IMR-90 (cell line): Measurements from ENCODE around the gene RALGAPA2. TPM values are rescaled to one million over a fixed set of nuclear protein-coding genes. Genes with fewer than 3 reads are reported as not detected.
A peak's percentile ranks its signal among the peaks of the same experiment; 100 is the strongest.

Source experiments
- ATAC-seq: fragments of 200-7000 bp; cut with Tn5 transposase; 2 replicates; pipeline ENCODE4 v1.9.1; 2020; ENCODE audit warnings: low read depth, mild to moderate bottlenecking, moderate library complexity
- BruUV-seq: library from RNA; stranded (reverse); fragments of 400-500 nt; replicated peaks from 2 replicates; lab custom pipeline; 2021; lab: Mats Ljungman, UMichigan
- CTCF ChIA-PET: fragments of 300-600 bp; formaldehyde crosslinking; extraction: SDS; loops from one replicate; lab custom pipeline; 2021; ENCODE audit warnings: antibody characterized with exemption; lab: Yijun Ruan, JAX
- POLR2A ChIA-PET: fragments of 300-600 bp; sonication (Branson Sonifier 250); formaldehyde crosslinking; loops from one replicate; lab custom pipeline; 2022; ENCODE audit warnings: antibody characterized with exemption; ENCODE audit not compliant: unreplicated experiment; lab: Charles Lee
- DNase-seq: peaks from one replicate; pipeline ENCODE4 v3.0.0; 2013
- H2AFZ ChIP-seq: replicated peaks from 2 replicates; pipeline ENCODE3; 2013; ENCODE audit warnings: low read length, mild to moderate bottlenecking; ENCODE audit not compliant: poor library complexity
- H2AK5ac ChIP-seq: 2 replicates; pipeline ENCODE4 v1.6.1; 2013; ENCODE audit warnings: low read depth, low read length, inconsistent platforms
- H2AK9ac ChIP-seq: replicated peaks from 2 replicates; pipeline ENCODE3; 2013; ENCODE audit warnings: mild to moderate bottlenecking, low read depth, low read length, moderate library complexity; ENCODE audit not compliant: poor library complexity
- H2BK120ac ChIP-seq: 2 replicates; pipeline ENCODE4 v1.6.1; 2013; ENCODE audit warnings: low read depth, low read length, inconsistent platforms
- H2BK15ac ChIP-seq: 3 replicates; pipeline ENCODE4 v1.6.1; 2013; ENCODE audit warnings: low read depth, low read length, inconsistent platforms
- H2BK20ac ChIP-seq: 2 replicates; pipeline ENCODE4 v1.6.1; 2013; ENCODE audit warnings: low read depth, mild to moderate bottlenecking, inconsistent platforms, low read length, moderate library complexity
- H2BK5ac ChIP-seq: 2 replicates; pipeline ENCODE4 v1.6.1; 2013; ENCODE audit warnings: mild to moderate bottlenecking, low read depth, low read length, inconsistent platforms; ENCODE audit not compliant: poor library complexity, severe bottlenecking
- H3K14ac ChIP-seq: replicated peaks from 2 replicates; pipeline ENCODE4 v1.6.1; 2013; ENCODE audit warnings: low read depth, low read length, inconsistent platforms
- H3K18ac ChIP-seq: 2 replicates; pipeline ENCODE4 v1.6.1; 2013; ENCODE audit warnings: low read depth, low read length, control low read depth
- H3K23ac ChIP-seq: 2 replicates; pipeline ENCODE4 v1.6.1; 2013; ENCODE audit warnings: low read depth, low read length, inconsistent platforms
- H3K27ac ChIP-seq: 2 replicates; pipeline ENCODE4 v1.5.1; 2013; ENCODE audit warnings: mild to moderate bottlenecking, control low read depth, low read length; ENCODE audit not compliant: insufficient read depth
- H3K27me3 ChIP-seq: 2 replicates; pipeline ENCODE4 v1.6.1; 2013; ENCODE audit warnings: low read length; ENCODE audit not compliant: control insufficient read depth, insufficient read depth
- H3K36me3 ChIP-seq: 2 replicates; pipeline ENCODE4 v1.6.1; 2013; ENCODE audit warnings: low read length, mixed read lengths; ENCODE audit not compliant: control insufficient read depth, insufficient read depth
- H3K4ac ChIP-seq: 2 replicates; pipeline ENCODE4 v1.6.1; 2013; ENCODE audit warnings: low read depth, low read length, inconsistent platforms
- H3K4me1 ChIP-seq: 2 replicates; pipeline ENCODE4 v1.6.1; 2013; ENCODE audit warnings: low read length, mixed read lengths; ENCODE audit not compliant: control insufficient read depth, insufficient read depth
- H3K4me2 ChIP-seq: 2 replicates; pipeline ENCODE4 v1.6.1; 2013; ENCODE audit warnings: low read depth, mild to moderate bottlenecking, control low read depth, low read length, moderate library complexity
- H3K4me3 ChIP-seq: 2 replicates; pipeline ENCODE4 v1.5.1; 2013; ENCODE audit warnings: low read depth, mild to moderate bottlenecking, control low read depth, low read length, moderate library complexity; ENCODE audit not compliant: insufficient read depth
- H3K56ac ChIP-seq: 2 replicates; pipeline ENCODE4 v1.6.1; 2013; ENCODE audit warnings: low read length, inconsistent platforms; ENCODE audit not compliant: insufficient read depth; ENCODE audit errors: extremely low read depth
- H3K79me1 ChIP-seq, 2 experiments: 2 replicates each; pipeline ENCODE4 v1.6.1; 2013; ENCODE audit warnings: low read length in 2 of 2, inconsistent platforms in 1 of 2, low read depth in 1 of 2
- H3K9ac ChIP-seq: 2 replicates; pipeline ENCODE4 v1.6.1; 2013; ENCODE audit warnings: low read depth, low read length, control low read depth
- H3K9me1 ChIP-seq: 2 replicates; pipeline ENCODE4 v1.6.1; 2013; ENCODE audit warnings: low read length, inconsistent platforms; ENCODE audit not compliant: insufficient read depth
- H3K9me3 ChIP-seq: 2 replicates; pipeline ENCODE4 v1.6.1; 2013; ENCODE audit warnings: low read length; ENCODE audit not compliant: control insufficient read depth, insufficient read depth
- H4K20me1 ChIP-seq: 2 replicates; pipeline ENCODE4 v1.6.1; 2013; ENCODE audit warnings: low read length, inconsistent platforms; ENCODE audit not compliant: insufficient read depth
- H4K5ac ChIP-seq: 2 replicates; pipeline ENCODE4 v1.6.1; 2013; ENCODE audit warnings: mild to moderate bottlenecking, low read depth, low read length, control low read depth
- H4K8ac ChIP-seq, 2 experiments: 2 replicates each; pipeline ENCODE4 v1.6.1; 2013; ENCODE audit warnings: low read depth in 2 of 2, low read length in 2 of 2, control low read depth in 1 of 2, inconsistent platforms in 1 of 2
- H4K91ac ChIP-seq: 2 replicates; pipeline ENCODE4 v1.6.1; 2013; ENCODE audit warnings: low read depth, low read length, inconsistent platforms; ENCODE audit not compliant: insufficient read depth
- CEBPB ChIP-seq: IDR thresholded peaks from 2 replicates; pipeline ENCODE4 v1.6.1; 2012; ENCODE audit warnings: low read depth, low read length, improper control_type of control experiment
- POLR2A ChIP-seq: IDR thresholded peaks from 2 replicates; pipeline ENCODE4 v1.6.1; 2012; ENCODE audit warnings: mild to moderate bottlenecking, low read depth, low read length
- WGBS, 2 experiments: methylation state at CpG; one replicate each; pipeline versions ENCODE4 v1.1.5 to v1.1.7; 2013; ENCODE audit warnings: missing lambda C conversion rate in 2 of 2; ENCODE audit not compliant: insufficient read length in 1 of 2; ENCODE audit errors: extremely low coverage in 2 of 2; 5-methylcytosine and 5-hydroxymethylcytosine counted together
- dilution Hi-C: fragments of 300-500 bp; cut with HindIII; formaldehyde crosslinking; loops from one replicate; pipeline ENCODE4 v1.14.3; 2018; ENCODE audit warnings: low sequenced_read_pairs; ENCODE audit not compliant: unreplicated experiment
- in situ Hi-C: fragments of 300-500 bp; cut with MboI; formaldehyde crosslinking; loops from 3 replicates; pipeline ENCODE4 v1.14.3; 2019; ENCODE audit warnings: low sequenced_read_pairs, inconsistent platforms, mixed read lengths
- intact Hi-C: fragments of 100-400 bp; cut with micrococcal nuclease; formaldehyde crosslinking; loops from 2 replicates; pipeline ENCODE4 v1.10.0; 2022
- polyA plus RNA-seq, 3 experiments: library from polyadenylated mRNA; depleted of rRNA; stranded (reverse); fragments of >200 nt; gene quantifications; 2 replicates each; pipeline ENCODE4 v1.2.3, GENCODE V29; 2012; ENCODE audit warnings: low replicate concordance in 1 of 3
- total RNA-seq: library from RNA; depleted of rRNA; stranded (reverse); fragments of >200 nt; gene quantifications from 2 replicates; pipeline ENCODE4 v1.2.3, GENCODE V29; 2012

Gene RALGAPA2
- total and polyA plus RNA-seq, 2 of the 4 experiments (the other 2 are of a cell fraction): 1.3 to 3.9 TPM

DNA sequence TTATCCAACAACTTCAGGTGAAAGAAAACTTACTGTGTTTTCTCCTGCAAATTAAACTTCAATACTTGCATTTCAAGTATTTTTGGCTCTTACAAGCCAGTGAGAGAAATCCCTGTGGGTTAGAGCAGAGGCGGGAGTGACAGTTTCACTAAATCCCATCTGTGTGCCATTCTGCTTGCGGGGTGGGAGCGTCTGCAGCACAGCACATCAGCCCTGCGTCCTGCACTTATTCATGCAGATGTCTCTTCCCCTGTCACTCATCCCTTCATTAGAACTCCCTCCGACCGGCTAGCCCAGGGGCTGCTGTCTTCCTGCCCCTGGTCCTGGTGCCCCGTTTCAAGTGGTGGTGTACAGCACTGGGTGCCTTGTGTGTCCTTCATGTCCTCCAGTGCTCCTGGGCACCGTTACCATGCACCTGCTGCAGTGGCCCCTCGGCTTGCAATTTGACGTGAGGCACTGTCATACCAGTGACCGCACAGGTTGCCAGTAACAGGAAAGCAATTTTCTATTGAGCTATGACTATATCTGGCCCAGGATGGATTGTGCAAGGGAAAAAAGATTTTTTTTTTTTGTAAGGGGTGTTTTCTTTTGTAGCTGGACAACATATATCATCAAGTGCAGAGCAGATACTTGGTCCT is 285.1 kb downstream of the RALGAPA2 start:
- Histone ChIP-seq H3K9me3 (no peaks in the 10 kb centered on the region), H3K4me3 (no peak overlapping the region), H4K8ac (no peak overlapping the region), H2AK9ac (no peak overlapping the region), H3K27me3 (no peaks in the 10 kb centered on the region), H4K91ac (no peak overlapping the region), H2AFZ (no peak overlapping the region), H3K9ac (no peak overlapping the region), H4K5ac (no peak overlapping the region), H2BK120ac (no peak overlapping the region), H3K9me1 (no peaks in the 10 kb centered on the region; the same call in 1 of the 2 replicates), H3K4me1 (no peaks in the 10 kb centered on the region), H3K4me2 (no peak overlapping the region), H3K56ac (no peak overlapping the region), H3K4ac (no peak overlapping the region), H3K27ac (no peak overlapping the region), H4K20me1 (no peaks in the 10 kb centered on the region), H3K14ac (no peak overlapping the region), H2BK20ac (no peak overlapping the region), H2BK15ac (no peak overlapping the region), H3K23ac (no peak overlapping the region), H2AK5ac (no peak overlapping the region), H3K18ac (no peak overlapping the region), H2BK5ac (no peak overlapping the region), H3K79me1 (no peaks in the 10 kb centered on the region), H3K36me3 (no peaks in the 10 kb centered on the region)
- dilution Hi-C loops: no loop called here
- POLR2A ChIA-PET: no interaction called here
- 0 out of 2 replicates have a peak, but pooled peaks have one; percentile 8 for TF ChIP-seq CEBPB
- no peak for TF ChIP-seq POLR2A
- intact Hi-C loops: no loop called here
- 77% methylated on average over 10 of the region's 11 CpGs; no CpG with 5 or more reads in 1 of the 2 experiments for WGBS, 2 experiments
- CTCF ChIA-PET: interaction anchor here (0.6 kb wide), 2 partner anchors 28 to 82 kb away, joined by 3 to 4 read pairs; no protein-coding TSS in a partner anchor
- no TSS peak for BruUV-seq
- no peak for ATAC-seq
- no peak for DNase-seq
- in situ Hi-C loops: no loop called here
